NCI-H1694 (cell line): ENCODE data around the gene OR52N5.
A peak's percentile ranks its signal among the peaks of the same experiment; 100 is the strongest.

Source experiments
- DNase-seq: peaks from one replicate; lab custom pipeline; 2025; lab: John Stamatoyannopoulos, UW

OR52N5 gene

GRCh38 chr11:5783255-5783654, at the start of gene OR52N5:
Gene OR52N5, minus strand, starts transcription at chr11:5783355. Its CDS starts 4,721 bp downstream, at chr11:5778634.
- no peak for DNase-seq

GRCh38 chr11:5831196-5831829, 48.2 kb upstream of the OR52N5 start:
- DNase-seq: no peak

- DNase-seq: no peak
Measured at GRCh38 chr11:5818245-5818886, 35.2 kb upstream of the OR52N5 start.

GRCh38 chr11:5815534-5815933, 32.4 kb upstream of the OR52N5 start:
- no peak for DNase-seq

GRCh38 chr11:5809905-5810795, 27.0 kb upstream of the OR52N5 start:
- DNase-seq: no peak

- no peak for DNase-seq
Measured at GRCh38 chr11:5809122-5809519, 26.0 kb upstream of the OR52N5 start.

GRCh38 chr11:5808500-5809121, 25.5 kb upstream of the OR52N5 start, which contains the start of gene OR52N2:
Gene OR52N2, plus strand, starts transcription at chr11:5808924. Its CDS starts 11,412 bp downstream, at chr11:5820336.
- peak; percentile 3 for DNase-seq

GRCh38 chr11:5807580-5807979, 24.4 kb upstream of the OR52N5 start:
- no peak for DNase-seq

- DNase-seq: no peak
Measured at GRCh38 chr11:5803982-5804381, 20.8 kb upstream of the OR52N5 start.

- no peak for DNase-seq
Measured at GRCh38 chr11:5796541-5796940, 13.4 kb upstream of the OR52N5 start.

- no peak for DNase-seq
Measured at GRCh38 chr11:5791165-5791564, 8.0 kb upstream of the OR52N5 start, which contains the start of gene OR52N1. Gene OR52N1, minus strand, starts transcription at chr11:5791265. Its CDS starts 2,449 bp downstream, at chr11:5788816.

- no peak for DNase-seq
Measured at GRCh38 chr11:5767056-5767455, 16.1 kb downstream of the OR52N5 start.

- DNase-seq: no peak
Measured at GRCh38 chr11:5753943-5754342, 29.2 kb downstream of the OR52N5 start, which contains the start of gene OR52N4. Gene OR52N4, plus strand, starts transcription at chr11:5754243. Its CDS starts 498 bp downstream, at chr11:5754741.

- DNase-seq: no peak
Measured at GRCh38 chr11:5749836-5750235, 33.3 kb downstream of the OR52N5 start.

- DNase-seq: no peak
Measured at GRCh38 chr11:5746614-5747013, 36.5 kb downstream of the OR52N5 start.

GRCh38 chr11:5738431-5738830, 44.7 kb downstream of the OR52N5 start:
- no peak for DNase-seq

- DNase-seq: no peak
Measured at GRCh38 chr11:5737670-5738392, 45.3 kb downstream of the OR52N5 start.

GRCh38 chr11:5737091-5737490, 46.1 kb downstream of the OR52N5 start:
- DNase-seq: no peak

GRCh38 chr11:5736396-5736795, 46.8 kb downstream of the OR52N5 start, which contains the start of gene OR56B1:
Gene OR56B1, plus strand, starts transcription at chr11:5736448. Its CDS starts 69 bp downstream, at chr11:5736517.
- DNase-seq: no peak

GRCh38 chr11:5727691-5728090, 55.5 kb downstream of the OR52N5 start:
- no peak for DNase-seq

GRCh38 chr11:5726351-5726750, 56.8 kb downstream of the OR52N5 start:
- DNase-seq: no peak
